Testis (tissue), 2 donors: ENCODE measurements around the gene IGF1R.

Experiments used
- POLR2A ChIP-seq: fragments of 450-650 bp; IDR thresholded peaks from one replicate; pipeline ENCODE4 v1.6.1; 2017; ENCODE audit warnings: antibody characterized with exemption, mild to moderate bottlenecking, moderate library complexity
- TF ChIP-seq, protein P1 (sequence below), 3 experiments: fragments of 450-650 bp in 2 of 3; fragments of 200-600 bp in 1 of 3; sonication (generic) in 1 of 3; IDR thresholded peaks; one replicate each; pipeline ENCODE4 v1.5.1; 2016 to 2019; ENCODE audit warnings: antibody characterized with exemption in 3 of 3, mild to moderate bottlenecking in 2 of 3, moderate library complexity in 1 of 3

- TF ChIP-seq POLR2A, result no peak
- TF ChIP-seq, protein P1, sequence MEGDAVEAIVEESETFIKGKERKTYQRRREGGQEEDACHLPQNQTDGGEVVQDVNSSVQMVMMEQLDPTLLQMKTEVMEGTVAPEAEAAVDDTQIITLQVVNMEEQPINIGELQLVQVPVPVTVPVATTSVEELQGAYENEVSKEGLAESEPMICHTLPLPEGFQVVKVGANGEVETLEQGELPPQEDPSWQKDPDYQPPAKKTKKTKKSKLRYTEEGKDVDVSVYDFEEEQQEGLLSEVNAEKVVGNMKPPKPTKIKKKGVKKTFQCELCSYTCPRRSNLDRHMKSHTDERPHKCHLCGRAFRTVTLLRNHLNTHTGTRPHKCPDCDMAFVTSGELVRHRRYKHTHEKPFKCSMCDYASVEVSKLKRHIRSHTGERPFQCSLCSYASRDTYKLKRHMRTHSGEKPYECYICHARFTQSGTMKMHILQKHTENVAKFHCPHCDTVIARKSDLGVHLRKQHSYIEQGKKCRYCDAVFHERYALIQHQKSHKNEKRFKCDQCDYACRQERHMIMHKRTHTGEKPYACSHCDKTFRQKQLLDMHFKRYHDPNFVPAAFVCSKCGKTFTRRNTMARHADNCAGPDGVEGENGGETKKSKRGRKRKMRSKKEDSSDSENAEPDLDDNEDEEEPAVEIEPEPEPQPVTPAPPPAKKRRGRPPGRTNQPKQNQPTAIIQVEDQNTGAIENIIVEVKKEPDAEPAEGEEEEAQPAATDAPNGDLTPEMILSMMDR (IDR thresholded peaks at IDR 0.05), result no peak
Observed at GRCh38 chr15:98686983-98687382, 38.6 kb downstream of the IGF1R start.
